HEK293 (cell line): ENCODE data around the gene CD300LG.

ENCODE experiments used
- CTCF ChIP-seq: fragments of 450-650 bp; formaldehyde crosslinking; IDR thresholded peaks from 2 replicates; pipeline ENCODE4 v1.5.1; 2016; ENCODE audit warnings: missing biosample characterization, missing genetic modification characterization
- EGR2 ChIP-seq: fragments of 450-650 bp; formaldehyde crosslinking; IDR thresholded peaks from 2 replicates; pipeline ENCODE4 v1.5.1; 2016; ENCODE audit warnings: low read depth, missing biosample characterization, missing genetic modification characterization
- PRDM10 ChIP-seq: fragments of 450-650 bp; formaldehyde crosslinking; IDR thresholded peaks from 2 replicates; pipeline ENCODE4 v1.5.1; 2016; ENCODE audit warnings: missing biosample characterization, missing genetic modification characterization
- REST ChIP-seq: fragments of 450-650 bp; formaldehyde crosslinking; IDR thresholded peaks from 2 replicates; pipeline ENCODE4 v1.5.1; 2016; ENCODE audit warnings: missing biosample characterization, missing genetic modification characterization
- YY1 ChIP-seq: fragments of 450-650 bp; formaldehyde crosslinking; IDR thresholded peaks from 2 replicates; pipeline ENCODE4 v1.5.1; 2018; ENCODE audit warnings: missing biosample characterization, missing genetic modification characterization
- ZFP37 ChIP-seq: fragments of 450-650 bp; formaldehyde crosslinking; IDR thresholded peaks from 2 replicates; pipeline ENCODE4 v1.5.1; 2016; ENCODE audit warnings: missing biosample characterization, missing genetic modification characterization
- ZNF175 ChIP-seq: fragments of 450-650 bp; formaldehyde crosslinking; IDR thresholded peaks from 2 replicates; pipeline ENCODE4 v1.5.1; 2016; ENCODE audit warnings: missing biosample characterization, missing genetic modification characterization
- ZNF350 ChIP-seq: fragments of 450-650 bp; formaldehyde crosslinking; IDR thresholded peaks from 2 replicates; pipeline ENCODE4 v1.5.0; 2017; ENCODE audit warnings: missing biosample characterization, mild to moderate bottlenecking, missing genetic modification characterization
- ZNF513 ChIP-seq: fragments of 450-650 bp; IDR thresholded peaks from 2 replicates; pipeline ENCODE4 v1.5.1; 2018; ENCODE audit warnings: missing biosample characterization, missing genetic modification characterization
- ZSCAN16 ChIP-seq: fragments of 450-650 bp; formaldehyde crosslinking; IDR thresholded peaks from 2 replicates; pipeline ENCODE4 v1.5.1; 2016; ENCODE audit warnings: missing biosample characterization, missing genetic modification characterization

GRCh38 chr17:43800736-43801135, 46.2 kb upstream of the CD300LG start:
- TF ChIP-seq CTCF (tag by site-specific recombination) (no peak), EGR2 (tag by site-specific recombination) (no peak), PRDM10 (tag by site-specific recombination) (no peak), ZNF350 (no peak), ZNF513 (no peak), REST (tag by site-specific recombination) (no peak), ZSCAN16 (tag by site-specific recombination) (no peak), ZFP37 (no peak), ZNF175 (tag by site-specific recombination) (no peak), YY1 (tag by site-specific recombination) (no peak)
